ENCODE results near the gene TPRG1L.

Gene TPRG1L

GRCh38 chr1:3642919-3643675 lies 18.3 kb downstream of the TPRG1L start:
- H3K9me3 ChIP-seq (replicated peaks; ENCODE audit: insufficient read depth, low read length), result no peaks in the 10 kb centered on the region

GRCh38 chr1:3644273-3644672 lies 19.5 kb downstream of the TPRG1L start:
- no peak for DNase-seq
- no peaks in the 10 kb centered on the region for H3K27me3 ChIP-seq (replicated peaks; ENCODE audit: insufficient read depth, low read length)
- no peak overlapping the region for H3K27ac ChIP-seq (ENCODE audit: low read length)
- no peaks in the 10 kb centered on the region for H3K9me3 ChIP-seq (replicated peaks; ENCODE audit: insufficient read depth, low read length)
- H3K4me2 ChIP-seq (ENCODE audit: low read depth, low read length), result no peak overlapping the region
- no peak overlapping the region for H3K4me3 ChIP-seq (ENCODE audit: low read length)
- peaks cover 16% of the 10 kb centered on the region for H3K79me2 ChIP-seq (ENCODE audit: low read length)
- H3F3A ChIP-seq (ENCODE audit: insufficient read depth, low read length), result no peaks in the 10 kb centered on the region; the same call in 1 of the 2 replicates
- H3K36me3 ChIP-seq (replicated peaks; ENCODE audit: insufficient read depth, low read length), result no peaks in the 10 kb centered on the region
- TF ChIP-seq CTCF (IDR thresholded peaks at IDR 0.05; ENCODE audit: low read length) (no peak), EZH2 (optimal IDR thresholded peaks at IDR 0.05; ENCODE audit: low read depth, low read length) (no peak), EZH2phosphoT487 (IDR thresholded peaks at IDR 0.05; ENCODE audit: low read length) (no peak)
- no peaks in the 10 kb centered on the region for H3K9me2 ChIP-seq (replicated peaks; ENCODE audit: insufficient read depth, low read length)
- H3K4me1 ChIP-seq (ENCODE audit: low read length), result peaks cover 15% of the 10 kb centered on the region; the same call in 1 of the 2 replicates
- H2AFZ ChIP-seq (ENCODE audit: low read length), result no peak overlapping the region
- no peaks in the 10 kb centered on the region for H4K20me1 ChIP-seq (ENCODE audit: insufficient read depth, low read length)
- no peak overlapping the region for H3K9ac ChIP-seq (ENCODE audit: low read length)

More at GRCh38 chr1:3642919-3643675, 18.3 kb downstream of the TPRG1L start:
- no peak overlapping the region for H3K9ac ChIP-seq (ENCODE audit: low read length)
- no peaks in the 10 kb centered on the region for H3K9me2 ChIP-seq (replicated peaks; ENCODE audit: insufficient read depth, low read length)
- H3K27ac ChIP-seq (ENCODE audit: low read length), result no peak overlapping the region
- TF ChIP-seq CTCF (IDR thresholded peaks at IDR 0.05; ENCODE audit: low read length) (no peak), EZH2 (optimal IDR thresholded peaks at IDR 0.05; ENCODE audit: low read depth, low read length) (no peak), EZH2phosphoT487 (IDR thresholded peaks at IDR 0.05; ENCODE audit: low read length) (no peak)
- H3K79me2 ChIP-seq (ENCODE audit: low read length), result peaks cover 4% of the 10 kb centered on the region
- H3K36me3 ChIP-seq (replicated peaks; ENCODE audit: insufficient read depth, low read length), result peaks cover 3% of the 10 kb centered on the region; the same call in 1 of the 2 replicates
- 0 out of 2 replicates have a peak, but pooled peaks cover 4% of the 10 kb centered on the region for H3K4me1 ChIP-seq (ENCODE audit: low read length)
- H2AFZ ChIP-seq (ENCODE audit: low read length), result no peak overlapping the region
- DNase-seq, result no peak
- no peaks in the 10 kb centered on the region; the same call in 1 of the 2 replicates for H3F3A ChIP-seq (ENCODE audit: insufficient read depth, low read length)
- no peak overlapping the region for H3K4me2 ChIP-seq (ENCODE audit: low read depth, low read length)
- no peaks in the 10 kb centered on the region for H3K27me3 ChIP-seq (replicated peaks; ENCODE audit: insufficient read depth, low read length)
- H3K4me3 ChIP-seq (ENCODE audit: low read length), result no peak overlapping the region
- H4K20me1 ChIP-seq (ENCODE audit: insufficient read depth, low read length), result no peaks in the 10 kb centered on the region

GRCh38 chr1:3645247-3645646 lies 20.4 kb downstream of the TPRG1L start:
- H3K4me3 ChIP-seq (ENCODE audit: low read length), result no peak overlapping the region
- H3K27ac ChIP-seq (ENCODE audit: low read length), result no peak overlapping the region
- no peaks in the 10 kb centered on the region for H4K20me1 ChIP-seq (ENCODE audit: insufficient read depth, low read length)
- H3K9me2 ChIP-seq (replicated peaks; ENCODE audit: insufficient read depth, low read length), result no peaks in the 10 kb centered on the region
- peaks cover 15% of the 10 kb centered on the region; the same call in 1 of the 2 replicates for H3K4me1 ChIP-seq (ENCODE audit: low read length)
- H3K27me3 ChIP-seq (replicated peaks; ENCODE audit: insufficient read depth, low read length), result no peaks in the 10 kb centered on the region
- H3F3A ChIP-seq (ENCODE audit: insufficient read depth, low read length), result no peaks in the 10 kb centered on the region; the same call in 1 of the 2 replicates
- H3K9ac ChIP-seq (ENCODE audit: low read length), result no peak overlapping the region
- no peak overlapping the region for H2AFZ ChIP-seq (ENCODE audit: low read length)
- H3K4me2 ChIP-seq (ENCODE audit: low read depth, low read length), result no peak overlapping the region
- no peaks in the 10 kb centered on the region for H3K36me3 ChIP-seq (replicated peaks; ENCODE audit: insufficient read depth, low read length)
- DNase-seq, result no peak
- no peak for TF ChIP-seq CTCF (IDR thresholded peaks at IDR 0.05; ENCODE audit: low read length)
- TF ChIP-seq EZH2phosphoT487 (IDR thresholded peaks at IDR 0.05; ENCODE audit: low read length), result no peak
- no peak for TF ChIP-seq EZH2 (optimal IDR thresholded peaks at IDR 0.05; ENCODE audit: low read depth, low read length)
- no peaks in the 10 kb centered on the region for H3K9me3 ChIP-seq (replicated peaks; ENCODE audit: insufficient read depth, low read length)
- H3K79me2 ChIP-seq (ENCODE audit: low read length), result peaks cover 21% of the 10 kb centered on the region

Measured in MM.1S (cell line).